Stimulated activated CD4-positive, alpha-beta T cell treated with anti-CD3 and anti-CD28 coated beads, TNF-alpha, amount 100 ng/mL, for 1 hour (primary cell): ENCODE data around the gene HMOX1.
"Not testable (repeated sequence)": the region's sequence is repeated elsewhere in the genome, so short reads cannot be mapped to it uniquely, and the experiment has no call there.

ENCODE experiments used
- DNase-seq, 3 donors: peaks; one replicate each; pipeline ENCODE4 v3.0.0-alpha.2; 2020; ENCODE audit warnings: low read depth in 3 of 3, low spot score in 1 of 3

HMOX1 gene

DNA sequence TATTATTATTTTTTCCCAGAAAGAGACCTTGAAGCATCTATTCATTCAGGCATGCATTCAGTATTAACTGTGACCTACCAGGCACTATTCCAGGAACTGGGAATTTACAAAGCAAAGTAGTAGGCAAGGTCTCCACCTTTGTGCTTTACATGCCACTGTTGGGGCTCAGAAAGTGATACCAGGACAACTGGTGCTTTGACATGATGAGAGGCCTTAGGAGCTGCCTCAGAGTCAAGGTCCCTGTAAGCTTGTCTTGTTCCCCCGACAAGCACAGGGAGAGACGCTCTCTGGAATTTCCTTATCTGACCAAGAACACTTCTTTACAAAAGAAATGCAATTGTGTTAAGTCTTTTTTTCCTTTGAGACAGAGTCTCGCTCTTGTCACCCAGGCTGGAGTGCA lies 2.3 kb upstream of the HMOX1 start:
- no peak for DNase-seq

DNA sequence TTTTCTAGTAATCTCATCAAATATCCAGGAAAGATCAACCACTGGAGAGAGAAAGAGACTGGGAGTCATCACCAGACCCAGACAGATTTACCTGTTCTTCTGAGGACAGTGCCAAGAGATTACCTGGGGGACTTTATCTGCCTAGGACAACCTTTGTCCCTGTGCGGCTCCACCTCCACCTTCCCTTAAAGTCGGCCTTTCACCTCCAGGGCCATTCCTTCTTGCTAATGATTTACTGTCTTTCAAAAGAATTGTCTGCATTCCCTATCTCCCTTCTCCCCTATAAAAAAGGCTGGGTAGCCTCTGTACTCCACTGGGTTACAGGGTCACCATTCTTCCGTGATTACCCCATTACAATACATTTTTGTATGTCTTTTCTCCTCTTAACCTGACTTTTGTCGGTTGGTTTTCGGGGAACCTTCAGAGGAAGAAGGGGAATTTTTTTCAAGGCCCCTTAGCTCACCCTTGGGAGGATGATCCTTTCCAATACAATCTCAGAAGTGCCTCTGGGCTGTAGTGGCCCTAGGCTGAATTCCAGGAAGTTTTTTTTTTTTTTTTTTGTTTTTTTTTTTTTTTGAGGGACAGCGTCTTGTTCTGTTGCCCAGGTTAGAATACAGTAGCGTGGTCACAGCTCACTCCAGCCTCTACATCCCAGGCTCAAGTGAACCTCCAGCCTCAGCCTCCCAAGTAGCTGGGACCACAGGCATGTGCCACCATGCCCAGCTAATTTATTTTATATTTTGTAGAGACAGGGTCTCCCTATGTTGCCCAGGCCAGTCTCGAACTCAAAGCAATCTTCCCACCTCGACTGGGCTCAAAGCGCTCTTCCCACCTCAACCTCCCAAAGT lies 1.5 kb upstream of the HMOX1 start:
- DNase-seq, result no peak

DNA sequence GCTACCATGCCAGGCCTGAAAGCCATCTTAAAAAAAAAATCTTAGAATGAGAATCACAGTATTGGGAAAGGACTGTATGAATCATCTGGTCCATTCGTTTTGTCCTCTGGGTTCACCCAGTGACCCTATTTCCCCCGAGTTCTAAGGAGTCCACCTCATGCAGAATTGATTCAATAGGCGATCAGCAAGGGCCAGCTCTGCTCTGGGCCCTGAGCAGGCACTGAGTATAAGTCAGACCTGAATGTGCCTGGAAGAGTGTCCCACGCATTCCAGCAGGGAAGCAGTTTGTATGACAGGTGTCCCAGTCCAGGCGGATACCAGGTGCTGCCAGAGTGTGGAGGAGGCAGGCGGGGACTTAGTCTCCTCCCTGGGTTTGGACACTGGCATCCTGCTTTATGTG lies 883 bp upstream of the HMOX1 start:
- no peak for DNase-seq

- no peak for DNase-seq
Measured at GRCh38 chr22:35381424-35382009, 621 bp downstream of the HMOX1 start.

DNA sequence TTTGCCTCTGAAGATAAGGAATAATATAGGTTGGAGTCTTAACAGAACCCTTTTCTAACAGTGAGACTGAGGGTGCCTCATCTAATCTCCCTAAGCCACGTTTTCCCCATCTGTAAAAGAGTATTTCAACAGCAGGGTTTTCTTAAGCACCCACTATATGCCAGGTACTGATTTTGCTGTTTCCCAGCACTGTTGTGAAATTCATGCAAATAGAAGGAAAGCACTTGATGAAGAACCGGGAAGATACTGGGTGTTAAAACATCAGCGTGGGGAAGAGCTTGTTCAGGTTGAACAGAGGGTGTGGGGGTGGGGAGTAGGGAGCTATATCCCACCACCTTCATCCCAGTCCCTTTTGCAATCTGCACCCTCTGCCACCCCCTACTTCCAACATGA lies 2.8 kb downstream of the HMOX1 start:
- no peak for DNase-seq

DNA sequence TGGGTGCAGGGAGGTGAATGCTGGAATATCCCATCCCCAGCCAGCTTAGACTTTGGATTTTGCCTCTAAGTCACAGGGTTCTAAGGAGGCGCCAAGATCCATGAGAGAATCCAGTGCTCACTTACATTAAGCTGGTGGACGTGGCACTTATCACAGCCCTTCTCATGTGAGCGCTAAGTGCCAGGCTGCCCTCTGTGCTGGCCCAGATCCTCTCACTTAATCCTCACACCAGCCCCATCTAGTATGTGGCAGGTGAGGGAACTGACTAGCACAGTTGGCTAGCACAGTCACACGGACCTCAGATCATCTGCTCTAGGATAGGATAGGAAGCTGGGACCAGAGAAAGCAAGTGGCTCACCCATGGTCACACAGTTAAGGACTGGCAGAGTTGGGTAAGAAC lies 3.6 kb downstream of the HMOX1 start:
- DNase-seq, result no peak

- DNase-seq, result no peak
Measured at GRCh38 chr22:35384975-35385588, 4.2 kb downstream of the HMOX1 start.

GRCh38 chr22:35386670-35387288 lies 5.9 kb downstream of the HMOX1 start:
- no peak for DNase-seq

DNA sequence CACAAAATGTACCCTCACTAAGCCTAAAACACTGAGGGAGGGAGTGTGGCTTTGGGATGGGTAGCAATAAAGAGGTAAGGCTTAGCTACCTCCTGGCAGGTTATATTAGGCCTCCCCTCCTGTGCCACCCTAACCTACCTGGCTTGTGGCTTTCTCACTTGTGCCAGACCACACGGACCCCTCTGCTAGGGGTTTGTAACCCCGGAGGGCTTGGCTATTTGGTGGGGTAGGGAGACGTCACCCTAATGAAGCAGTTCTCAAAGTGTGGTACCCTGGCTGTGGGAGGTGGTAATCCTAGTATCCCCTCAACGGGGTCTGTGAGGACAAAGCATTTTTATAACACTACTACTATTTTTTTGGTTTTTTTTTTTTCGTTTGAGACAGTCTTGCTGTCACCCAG lies 10.0 kb downstream of the HMOX1 start:
- no peak for DNase-seq

GRCh38 chr22:35392357-35392756 lies 11.5 kb downstream of the HMOX1 start:
- DNase-seq, result no peak

DNA sequence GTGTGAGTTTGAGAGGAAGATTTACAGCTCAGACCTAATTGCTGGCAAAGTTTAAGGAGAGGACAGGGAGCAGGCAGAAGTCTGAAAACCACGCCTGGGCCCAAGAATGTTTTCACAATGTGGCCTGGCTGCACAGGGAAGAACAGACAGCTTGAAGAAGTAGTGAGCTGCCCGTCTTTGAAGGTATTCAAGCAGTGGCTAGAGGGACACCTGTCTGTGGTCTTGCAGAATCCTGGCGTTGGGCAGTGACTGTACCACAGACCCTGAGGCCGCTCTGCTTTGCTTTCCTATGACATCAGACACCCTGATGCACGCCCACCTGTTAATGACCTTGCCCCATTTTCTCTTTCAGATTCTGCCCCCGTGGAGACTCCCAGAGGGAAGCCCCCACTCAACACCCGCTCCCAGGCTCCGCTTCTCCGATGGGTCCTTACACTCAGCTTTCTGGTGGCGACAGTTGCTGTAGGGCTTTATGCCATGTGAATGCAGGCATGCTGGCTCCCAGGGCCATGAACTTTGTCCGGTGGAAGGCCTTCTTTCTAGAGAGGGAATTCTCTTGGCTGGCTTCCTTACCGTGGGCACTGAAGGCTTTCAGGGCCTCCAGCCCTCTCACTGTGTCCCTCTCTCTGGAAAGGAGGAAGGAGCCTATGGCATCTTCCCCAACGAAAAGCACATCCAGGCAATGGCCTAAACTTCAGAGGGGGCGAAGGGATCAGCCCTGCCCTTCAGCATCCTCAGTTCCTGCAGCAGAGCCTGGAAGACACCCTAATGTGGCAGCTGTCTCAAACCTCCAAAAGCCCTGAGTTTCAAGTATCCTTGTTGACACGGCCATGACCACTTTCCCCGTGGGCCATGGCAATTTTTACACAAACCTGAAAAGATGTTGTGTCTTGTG lies 12.5 kb downstream of the HMOX1 start:
- no peak for DNase-seq

GRCh38 chr22:35394011-35394312 lies 13.1 kb downstream of the HMOX1 start:
- DNase-seq, result no peak

GRCh38 chr22:35394810-35395563 lies 14.1 kb downstream of the HMOX1 start:
- no peak for DNase-seq

DNA sequence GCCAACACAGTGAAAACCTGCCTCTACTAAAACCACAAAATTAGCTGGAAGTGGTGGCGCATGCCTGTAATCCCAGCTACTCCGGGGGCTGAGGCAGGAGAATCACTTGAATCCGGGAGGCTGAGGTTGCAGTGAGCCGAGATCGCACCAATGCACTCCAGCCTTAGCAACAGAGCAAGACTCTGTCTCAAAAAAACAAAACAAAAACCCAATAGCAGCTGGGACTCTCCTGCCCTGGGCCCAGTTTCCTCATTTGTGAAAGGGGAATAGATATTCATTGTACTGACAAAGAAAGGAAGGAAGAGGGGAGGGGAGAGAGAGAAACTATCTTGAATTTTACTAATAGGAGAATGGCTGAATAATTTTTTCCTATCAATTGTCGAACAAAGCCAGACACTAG lies 15.7 kb downstream of the HMOX1 start:
- DNase-seq, result not testable (repeated sequence)

DNA sequence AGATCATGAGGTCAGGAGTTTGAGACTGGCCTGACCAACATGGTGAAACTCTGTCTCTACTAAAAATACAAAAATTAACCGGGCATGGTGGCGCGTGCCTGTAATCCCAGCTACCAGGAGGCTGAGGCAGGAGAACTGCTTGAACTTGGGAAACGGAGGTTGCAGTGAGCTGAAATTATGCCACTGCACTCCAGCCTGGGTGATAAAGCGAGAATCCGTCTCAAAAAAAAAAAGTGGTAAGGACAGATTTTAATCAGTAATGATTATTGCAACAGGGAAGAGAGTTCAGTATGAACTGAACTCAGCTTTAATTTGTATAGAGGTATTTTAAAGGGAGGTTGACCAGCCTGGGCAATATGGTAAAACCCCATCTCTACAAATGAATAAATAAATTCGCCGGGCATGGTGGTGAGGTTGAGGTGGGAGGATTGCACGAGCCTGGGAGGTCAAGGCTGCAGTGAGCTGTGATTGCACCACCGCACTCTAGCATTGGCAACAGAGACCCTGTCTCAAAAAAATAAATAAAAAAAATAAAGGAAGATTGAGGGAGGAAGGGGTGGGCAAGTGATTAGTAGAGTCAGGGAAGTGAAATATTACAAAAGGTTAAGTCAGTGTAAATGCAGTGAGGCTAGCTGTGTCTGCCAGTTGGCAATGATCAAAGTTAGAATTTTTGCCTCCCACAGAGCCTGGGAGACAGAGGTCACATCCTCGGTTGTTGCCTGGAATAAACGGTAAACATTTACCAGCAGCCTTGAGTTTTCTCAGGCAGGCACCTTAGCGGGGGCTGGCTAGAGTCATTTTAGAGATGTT lies 16.4 kb downstream of the HMOX1 start:
- no peak for DNase-seq

DNA sequence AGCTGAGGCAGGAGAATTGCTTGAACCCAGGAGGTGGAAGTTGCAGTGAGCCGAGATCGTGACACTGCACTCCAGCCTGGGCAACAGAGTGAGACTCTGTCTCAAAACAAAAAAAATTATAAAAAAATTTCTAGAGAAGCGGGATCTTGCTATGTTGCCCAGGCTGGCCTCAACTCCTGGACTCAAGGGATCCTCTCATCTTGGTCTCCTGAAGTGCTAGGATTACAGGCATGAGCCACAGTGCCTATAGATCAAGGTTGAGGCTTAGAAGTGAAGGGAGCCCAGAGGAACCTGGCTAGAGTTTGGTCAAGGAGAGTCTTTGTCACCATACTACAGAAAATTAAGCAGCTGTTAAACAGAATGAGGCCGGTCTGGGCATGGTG lies 17.7 kb downstream of the HMOX1 start:
- DNase-seq, result no peak

DNA sequence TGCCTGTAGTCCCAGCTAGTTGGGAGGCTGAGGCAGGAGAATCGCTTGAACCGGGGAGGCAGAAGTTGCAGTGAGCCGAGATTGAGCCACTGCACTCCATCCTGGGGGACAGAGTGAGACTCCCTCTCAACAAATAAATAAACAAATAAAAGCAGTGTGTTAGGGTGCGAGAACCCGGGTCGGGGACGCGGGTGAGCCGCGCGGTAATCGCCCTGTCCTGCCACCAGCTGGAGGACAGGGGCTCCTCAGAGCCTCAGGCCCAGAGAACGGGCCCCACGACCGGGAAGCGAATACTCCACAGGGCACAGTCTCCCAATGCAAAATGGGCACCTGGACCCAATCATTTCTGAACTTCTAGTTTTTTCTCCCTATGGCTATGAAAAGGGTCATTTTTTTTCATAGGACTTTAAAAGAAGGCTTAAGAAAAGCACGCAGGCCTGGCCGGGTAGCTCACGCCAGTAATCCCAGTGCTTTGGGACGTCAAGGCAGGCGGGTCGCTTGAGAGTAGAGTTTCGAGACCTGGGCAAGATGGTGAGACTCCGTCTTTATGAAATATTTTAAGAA lies 18.3 kb downstream of the HMOX1 start:
- peak in 1 of 3 donors; percentile 9 for DNase-seq

GRCh38 chr22:35399678-35400500 lies 19.0 kb downstream of the HMOX1 start, which contains the start of gene MCM5:
TSS of gene MCM5 (plus strand) at chr22:35400140. CDS start at chr22:35400439, 299 bp downstream.
- peak; percentile 90 to 92 (median 92) for DNase-seq

DNA sequence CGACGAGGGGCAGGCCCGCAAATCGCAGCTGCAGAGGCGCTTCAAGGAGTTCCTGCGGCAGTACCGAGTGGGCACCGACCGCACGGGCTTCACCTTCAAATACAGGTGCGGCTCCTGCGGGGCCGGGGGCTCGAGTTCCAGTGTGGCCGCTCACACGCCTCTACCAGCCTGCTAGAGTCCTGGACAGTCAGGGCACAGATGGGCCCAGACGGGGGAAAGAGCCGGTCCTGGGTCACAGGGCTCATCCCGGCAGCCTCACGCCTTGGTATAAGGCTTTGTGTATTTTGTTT lies 19.6 kb downstream of the HMOX1 start:
- DNase-seq, result no peak
